Caco-2 (cell line): ENCODE measurements around the gene NBAS. TPM values are rescaled to one million over a fixed set of nuclear protein-coding genes. Genes with fewer than 3 reads are reported as not detected.

ENCODE experiments used
- BruUV-seq: library from RNA; stranded (reverse); fragments of 400-500 nt; replicated peaks from 2 replicates; lab custom pipeline; 2021; lab: Mats Ljungman, UMichigan
- CTCF ChIA-PET: fragments of 300-600 bp; sonication (Branson Sonifier 250); formaldehyde crosslinking; loops from one replicate; lab custom pipeline; 2022; ENCODE audit warnings: antibody characterized with exemption; lab: Charles Lee
- POLR2A ChIA-PET: fragments of 300-600 bp; sonication (Branson Sonifier 250); formaldehyde crosslinking; loops from one replicate; lab custom pipeline; 2022; ENCODE audit warnings: antibody characterized with exemption; lab: Charles Lee
- DNase-seq, 2 experiments: peaks; one replicate each; pipeline versions ENCODE4 v3.0.0 to v3.0.0-alpha.2; 2020 to 2022
- H3K27me3 ChIP-seq: replicated peaks from 2 replicates; pipeline ENCODE4 v1.6.0; 2011; ENCODE audit warnings: low read length; ENCODE audit not compliant: control insufficient read depth, insufficient read depth
- H3K36me3 ChIP-seq: 2 replicates; pipeline ENCODE4 v1.5.1; 2011; ENCODE audit warnings: low read length; ENCODE audit not compliant: control insufficient read depth, insufficient read depth
- H3K4me1 ChIP-seq: fragments of 250-450 bp; sonication (Bioruptor Pico); 2 replicates; pipeline ENCODE4 v1.5.1; 2020; ENCODE audit warnings: mild to moderate bottlenecking
- H3K4me3 ChIP-seq: 2 replicates; pipeline ENCODE4 v1.5.1; 2011; ENCODE audit warnings: low read depth, mild to moderate bottlenecking, control low read depth, low read length
- H3K9me3 ChIP-seq: fragments of 250-450 bp; sonication (Bioruptor Pico); 2 replicates; pipeline ENCODE4 v1.5.1; 2020; ENCODE audit warnings: mild to moderate bottlenecking, moderate library complexity
- H3K27ac Mint-ChIP-seq: one replicate; pipeline ENCODE4 v1.8.0; 2022; ENCODE audit warnings: mixed read lengths; ENCODE audit not compliant: unreplicated experiment
- H3K27me3 Mint-ChIP-seq: one replicate; pipeline ENCODE4 v1.8.0; 2022; ENCODE audit warnings: mixed read lengths; ENCODE audit not compliant: insufficient read depth, unreplicated experiment
- H3K36me3 Mint-ChIP-seq: one replicate; pipeline ENCODE4 v1.8.0; 2022; ENCODE audit warnings: mild to moderate bottlenecking, mixed read lengths; ENCODE audit not compliant: insufficient read depth, unreplicated experiment
- H3K4me1 Mint-ChIP-seq: one replicate; pipeline ENCODE4 v1.8.0; 2022; ENCODE audit warnings: low read depth, mixed read lengths; ENCODE audit not compliant: unreplicated experiment
- H3K4me3 Mint-ChIP-seq: one replicate; pipeline ENCODE4 v1.8.0; 2022; ENCODE audit warnings: mild to moderate bottlenecking, moderate library complexity, mixed read lengths; ENCODE audit not compliant: unreplicated experiment
- H3K9me3 Mint-ChIP-seq: one replicate; pipeline ENCODE4 v1.8.0; 2022; ENCODE audit warnings: mixed read lengths; ENCODE audit not compliant: unreplicated experiment
- CTCF ChIP-seq, 2 experiments: fragments of 200-600 bp in 1 of 2; IDR thresholded peaks; 1 replicate in 1 of 2; 2 replicates in 1 of 2; pipeline versions ENCODE4 v1.5.1 to v1.8.0; 2011 to 2022; ENCODE audit warnings: antibody characterized with exemption in 1 of 2, control low read depth in 1 of 2, inconsistent platforms in 1 of 2, low read depth in 1 of 2, low read length in 1 of 2, mild to moderate bottlenecking in 1 of 2, moderate library complexity in 1 of 2; ENCODE audit not compliant: insufficient read depth in 1 of 2, severe bottlenecking in 1 of 2, unreplicated experiment in 1 of 2
- intact Hi-C: fragments of 100-400 bp; cut with micrococcal nuclease; formaldehyde crosslinking; loops from one replicate; pipeline ENCODE4 v1.10.0; 2022; ENCODE audit not compliant: unreplicated experiment
- total RNA-seq: library from RNA; stranded (reverse); gene quantifications from 2 replicates; pipeline ENCODE4 v1.2.3, GENCODE V29; 2022

Gene NBAS
- total RNA-seq, 1 experiment from 2014 or later, result 31.1 TPM

DNA sequence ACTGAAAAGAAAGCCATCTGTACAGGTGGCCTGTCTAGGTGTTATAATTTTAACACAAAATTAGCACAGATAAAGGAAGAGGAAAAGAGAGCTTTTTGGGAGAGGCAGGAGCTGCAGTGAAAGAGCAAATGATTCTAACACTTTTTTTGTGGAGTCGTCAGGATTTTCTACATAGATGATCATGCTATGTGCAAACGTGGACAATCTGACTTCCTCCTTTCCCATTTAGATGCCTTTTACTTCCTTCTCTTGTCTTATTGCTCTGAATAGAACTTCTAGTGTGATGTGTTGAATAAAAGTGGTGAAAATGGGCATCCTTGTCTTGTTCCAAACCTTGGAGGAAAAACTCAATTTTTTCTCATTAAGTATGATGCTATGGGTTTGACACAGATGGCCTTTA is 334.5 kb downstream of the NBAS start:
- no peak for TF ChIP-seq CTCF (IDR thresholded peaks at IDR 0.05; ENCODE audit: insufficient read depth in 1 of 2, low read depth in 1 of 2, low read length in 1 of 2, severe bottlenecking in 1 of 2, unreplicated experiment in 1 of 2)
- no peak overlapping the region for H3K4me3 ChIP-seq
- POLR2A ChIA-PET, result no interaction called here

DNA sequence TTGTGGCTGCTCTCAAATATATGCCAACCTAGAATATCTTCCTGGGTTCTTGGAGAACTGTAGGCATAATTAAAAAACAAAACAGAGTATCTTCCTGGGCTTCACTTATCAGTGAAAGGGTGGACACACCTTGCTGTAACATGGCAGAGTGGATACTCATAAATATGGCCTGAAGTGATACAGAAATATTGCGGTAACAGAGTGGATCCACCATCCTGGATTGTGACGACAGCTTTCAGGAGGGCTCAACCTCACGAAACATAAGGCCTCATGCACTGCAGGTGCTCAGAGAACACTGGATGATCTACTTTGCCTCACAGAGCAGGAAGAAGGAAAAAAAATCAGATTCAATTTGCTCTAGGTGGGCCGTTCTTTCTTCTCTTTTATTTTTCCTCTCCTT is 336.0 kb downstream of the NBAS start:
- no peak for TF ChIP-seq CTCF (IDR thresholded peaks at IDR 0.05; ENCODE audit: insufficient read depth in 1 of 2, low read depth in 1 of 2, low read length in 1 of 2, severe bottlenecking in 1 of 2, unreplicated experiment in 1 of 2)
- Histone ChIP-seq H3K9me3 (no peaks in the 10 kb centered on the region), H3K4me1 (no peaks in the 10 kb centered on the region), H3K27me3 (no peaks in the 10 kb centered on the region), H3K36me3 (no peaks in the 10 kb centered on the region), H3K4me3 (no peak overlapping the region)
- H3K9me3 Mint-ChIP-seq, result no peaks in the 10 kb centered on the region
- ChIA-PET POLR2A (no interaction called here), CTCF (no interaction called here)
- H3K36me3 Mint-ChIP-seq, result no peaks in the 10 kb centered on the region
- H3K4me1 Mint-ChIP-seq, result no peaks in the 10 kb centered on the region
- BruUV-seq, result no TSS peak
- intact Hi-C loops, result no loop called here
- DNase-seq, result no peak
- H3K4me3 Mint-ChIP-seq, result no peak overlapping the region
- no peaks in the 10 kb centered on the region for H3K27me3 Mint-ChIP-seq
- H3K27ac Mint-ChIP-seq, result no peak overlapping the region

More for the DNA sequence above, 334.5 kb downstream of the NBAS start:
- Mint-ChIP-seq H3K36me3 (no peaks in the 10 kb centered on the region), H3K9me3 (no peaks in the 10 kb centered on the region), H3K27me3 (no peaks in the 10 kb centered on the region), H3K27ac (no peak overlapping the region), H3K4me1 (no peaks in the 10 kb centered on the region), H3K4me3 (no peak overlapping the region)
- Histone ChIP-seq H3K36me3 (no peaks in the 10 kb centered on the region), H3K9me3 (no peaks in the 10 kb centered on the region), H3K4me1 (no peaks in the 10 kb centered on the region), H3K27me3 (no peaks in the 10 kb centered on the region)
- DNase-seq, result no peak
- BruUV-seq, result no TSS peak
- intact Hi-C loops, result no loop called here
- CTCF ChIA-PET, result no interaction called here

- Mint-ChIP-seq H3K4me1 (no peaks in the 10 kb centered on the region), H3K27me3 (no peaks in the 10 kb centered on the region), H3K27ac (no peak overlapping the region), H3K4me3 (no peak overlapping the region), H3K36me3 (no peaks in the 10 kb centered on the region), H3K9me3 (no peaks in the 10 kb centered on the region)
- Histone ChIP-seq H3K4me1 (no peaks in the 10 kb centered on the region), H3K4me3 (no peak overlapping the region), H3K36me3 (no peaks in the 10 kb centered on the region), H3K9me3 (no peaks in the 10 kb centered on the region), H3K27me3 (no peaks in the 10 kb centered on the region)
- intact Hi-C loops, result no loop called here
- no TSS peak for BruUV-seq
- no peak for TF ChIP-seq CTCF (IDR thresholded peaks at IDR 0.05; ENCODE audit: insufficient read depth in 1 of 2, low read depth in 1 of 2, low read length in 1 of 2, severe bottlenecking in 1 of 2, unreplicated experiment in 1 of 2)
- no peak for DNase-seq
- ChIA-PET CTCF (no interaction called here), POLR2A (no interaction called here)
These were observed 336.5 kb downstream of the NBAS start for GRCh38 chr2:15224641-15225040.
